GM19395 (cell line): ENCODE data around the gene MVK.

Experiments used
- ATAC-seq: cut with Tn5 transposase; IDR thresholded peaks from one replicate; pipeline ENCODE4 v1.9.1; 2021; ENCODE audit warnings: mild to moderate bottlenecking, moderate library complexity; ENCODE audit not compliant: unreplicated experiment

Gene MVK

GRCh38 chr12:109573029-109573913 lies at the start of gene MVK, which contains the start of gene MMAB:
Gene MVK (plus strand): TSS chr12:109573794. CDS start chr12:109574823, 1,029 bp downstream.
Gene MMAB (minus strand): TSS chr12:109573504. CDS start chr12:109573480, 24 bp downstream.
- peak; percentile 96 for ATAC-seq

- ATAC-seq: no peak
Observed at GRCh38 chr12:109524466-109525278, 48.9 kb upstream of the MVK start.

GRCh38 chr12:109525279-109525585 lies 48.4 kb upstream of the MVK start:
- no peak for ATAC-seq

- ATAC-seq: no peak
Observed at GRCh38 chr12:109527489-109528123, 46.0 kb upstream of the MVK start.

GRCh38 chr12:109529691-109530640 lies 43.6 kb upstream of the MVK start:
- ATAC-seq: no peak

GRCh38 chr12:109531411-109531810 lies 42.2 kb upstream of the MVK start:
- ATAC-seq: no peak

GRCh38 chr12:109532721-109533486 lies 40.7 kb upstream of the MVK start:
- ATAC-seq: no peak

GRCh38 chr12:109533487-109533740 lies 40.2 kb upstream of the MVK start:
- no peak for ATAC-seq

- no peak for ATAC-seq
Observed at GRCh38 chr12:109534456-109534855, 39.1 kb upstream of the MVK start.

GRCh38 chr12:109535231-109535862 lies 38.2 kb upstream of the MVK start:
- no peak for ATAC-seq

GRCh38 chr12:109535863-109536250 lies 37.7 kb upstream of the MVK start:
- no peak for ATAC-seq

- no peak for ATAC-seq
Observed at GRCh38 chr12:109537136-109537535, 36.5 kb upstream of the MVK start.

GRCh38 chr12:109538191-109538863 lies 35.3 kb upstream of the MVK start:
- no peak for ATAC-seq

GRCh38 chr12:109539508-109539907 lies 34.1 kb upstream of the MVK start:
- ATAC-seq: no peak

GRCh38 chr12:109540526-109541412 lies 32.8 kb upstream of the MVK start:
- no peak for ATAC-seq

- ATAC-seq: no peak
Observed at GRCh38 chr12:109541413-109541726, 32.2 kb upstream of the MVK start.

GRCh38 chr12:109542014-109542413 lies 31.6 kb upstream of the MVK start:
- no peak for ATAC-seq

GRCh38 chr12:109542876-109543275 lies 30.7 kb upstream of the MVK start:
- ATAC-seq: no peak
